Vagina (tissue), 2 donors: ENCODE results near the gene P2RY6.

Experiments used
- CTCF ChIP-seq, 3 experiments: fragments of 450-650 bp in 2 of 3; fragments of 200-600 bp in 1 of 3; sonication (generic) in 1 of 3; IDR thresholded peaks; one replicate each; pipeline ENCODE4 v1.5.1; 2017 to 2019; ENCODE audit warnings: antibody characterized with exemption in 3 of 3, mild to moderate bottlenecking in 2 of 3, moderate library complexity in 2 of 3
- POLR2A ChIP-seq, 2 donors: fragments of 450-650 bp; IDR thresholded peaks; one replicate each; pipeline ENCODE4 v1.6.1; 2017; ENCODE audit warnings: antibody characterized with exemption in 2 of 2, mild to moderate bottlenecking in 2 of 2, moderate library complexity in 2 of 2
- POLR2AphosphoS5 ChIP-seq, 2 donors: sonication (generic); formaldehyde crosslinking; IDR thresholded peaks; one replicate each; pipeline ENCODE4 v1.9.0; 2017; ENCODE audit warnings: antibody characterized with exemption in 2 of 2, mild to moderate bottlenecking in 2 of 2, low read depth in 1 of 2; ENCODE audit not compliant: insufficient read depth in 1 of 2

- no peak for TF ChIP-seq CTCF (IDR thresholded peaks at IDR 0.05)
- TF ChIP-seq POLR2AphosphoS5 (IDR thresholded peaks at IDR 0.05; ENCODE audit: insufficient read depth in 1 of 2, low read depth in 1 of 2): no peak
- TF ChIP-seq POLR2A (IDR thresholded peaks at IDR 0.05): no peak
Measured at GRCh38 chr11:73240190-73240781, 31.9 kb upstream of the P2RY6 start.
